ENCODE results near the gene KAZN.

DNA sequence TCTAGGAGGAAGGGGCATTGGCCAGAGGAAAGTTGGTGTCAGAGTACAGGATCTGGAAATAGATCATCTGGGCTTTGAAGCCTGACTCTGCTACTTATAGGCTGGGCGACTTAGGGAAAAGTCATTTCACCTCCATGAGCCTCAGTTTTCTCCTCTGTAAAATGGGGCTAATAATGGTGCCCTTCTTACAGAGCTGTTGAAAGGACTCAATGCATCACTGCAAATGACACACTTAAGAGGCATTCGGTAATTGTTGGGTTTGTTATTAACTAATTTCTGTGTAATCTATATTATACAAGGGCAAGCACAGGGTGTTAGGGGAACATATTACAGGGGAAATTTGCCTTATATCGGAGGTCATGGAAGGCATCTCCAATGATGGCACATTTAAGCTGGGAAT lies 96.1 kb downstream of the KAZN start:
- TF ChIP-seq, protein P1, sequence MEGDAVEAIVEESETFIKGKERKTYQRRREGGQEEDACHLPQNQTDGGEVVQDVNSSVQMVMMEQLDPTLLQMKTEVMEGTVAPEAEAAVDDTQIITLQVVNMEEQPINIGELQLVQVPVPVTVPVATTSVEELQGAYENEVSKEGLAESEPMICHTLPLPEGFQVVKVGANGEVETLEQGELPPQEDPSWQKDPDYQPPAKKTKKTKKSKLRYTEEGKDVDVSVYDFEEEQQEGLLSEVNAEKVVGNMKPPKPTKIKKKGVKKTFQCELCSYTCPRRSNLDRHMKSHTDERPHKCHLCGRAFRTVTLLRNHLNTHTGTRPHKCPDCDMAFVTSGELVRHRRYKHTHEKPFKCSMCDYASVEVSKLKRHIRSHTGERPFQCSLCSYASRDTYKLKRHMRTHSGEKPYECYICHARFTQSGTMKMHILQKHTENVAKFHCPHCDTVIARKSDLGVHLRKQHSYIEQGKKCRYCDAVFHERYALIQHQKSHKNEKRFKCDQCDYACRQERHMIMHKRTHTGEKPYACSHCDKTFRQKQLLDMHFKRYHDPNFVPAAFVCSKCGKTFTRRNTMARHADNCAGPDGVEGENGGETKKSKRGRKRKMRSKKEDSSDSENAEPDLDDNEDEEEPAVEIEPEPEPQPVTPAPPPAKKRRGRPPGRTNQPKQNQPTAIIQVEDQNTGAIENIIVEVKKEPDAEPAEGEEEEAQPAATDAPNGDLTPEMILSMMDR (conservative IDR thresholded peaks at IDR 0.05): no peak
- TF ChIP-seq EZH2 (IDR thresholded peaks at IDR 0.05; ENCODE audit: low read depth): no peak
